Activated T-helper 1 cell treated with anti-CD3 and anti-CD28 coated beads, Interleukin-12 subunit alpha, Interleukin-12 subunit beta, Interleukin-2, Interleukin-4 antibody, amounts not matched to agents 30 ng/mL and 10 ng/mL and 1 ng/mL, durations not matched to agents 14 hours and 24 hours and 36 hours (primary cell): ENCODE data around the gene PTPN3. TPM values are rescaled to one million over a fixed set of nuclear protein-coding genes. Genes with fewer than 3 reads are reported as not detected.

Source experiments
- DNase-seq: peaks from one replicate; pipeline ENCODE4 v3.0.0; 2021; ENCODE audit warnings: low spot score
- H3K27ac Mint-ChIP-seq: one replicate; pipeline ENCODE4 v1.8.0; 2021; ENCODE audit warnings: mild to moderate bottlenecking, mixed read lengths
- H3K27me3 Mint-ChIP-seq: one replicate; pipeline ENCODE4 v1.8.0; 2022; ENCODE audit warnings: mild to moderate bottlenecking, moderate library complexity, mixed read lengths; ENCODE audit not compliant: insufficient read depth
- H3K36me3 Mint-ChIP-seq: one replicate; pipeline ENCODE4 v1.8.0; 2021; ENCODE audit warnings: low read depth, mixed read lengths
- H3K4me1 Mint-ChIP-seq: one replicate; pipeline ENCODE4 v1.8.0; 2021; ENCODE audit warnings: low read depth, mixed read lengths
- H3K4me3 Mint-ChIP-seq: one replicate; pipeline ENCODE4 v1.8.0; 2021; ENCODE audit warnings: mild to moderate bottlenecking, moderate library complexity, mixed read lengths
- H3K9me3 Mint-ChIP-seq: one replicate; pipeline ENCODE4 v1.8.0; 2021; ENCODE audit warnings: mixed read lengths
- intact Hi-C: fragments of 100-400 bp; cut with micrococcal nuclease; formaldehyde crosslinking; loops from one replicate; pipeline ENCODE4 v1.15.1; 2024
- total RNA-seq: library from RNA; stranded (reverse); gene quantifications from 2 replicates; pipeline ENCODE4 v1.2.3, GENCODE V29; 2022

The PTPN3 gene
- total RNA-seq, 1 donor from 2014 or later = 6.6 TPM

DNA sequence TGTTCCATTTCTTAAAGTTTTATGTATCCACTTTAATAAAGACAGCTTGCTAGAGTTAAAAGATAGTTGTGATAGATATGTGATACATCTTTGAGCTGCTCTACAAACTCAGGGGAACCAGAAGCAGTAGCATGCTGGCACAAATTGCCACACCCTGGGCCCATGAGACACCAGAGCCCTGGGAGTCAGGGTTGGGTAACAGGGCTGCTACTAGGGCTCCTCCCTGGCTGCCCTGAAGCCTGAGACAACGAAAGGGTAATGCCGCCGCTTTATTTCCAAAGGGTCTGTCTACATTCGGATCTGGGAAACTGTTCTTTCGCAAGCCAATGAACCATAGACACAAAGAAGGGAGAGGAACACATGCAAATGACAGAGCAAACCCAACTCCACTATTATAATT is 29.2 kb downstream of the PTPN3 start:
- DNase-seq = no peak
- Mint-ChIP-seq H3K36me3 (no peaks in the 10 kb centered on the region), H3K9me3 (no peaks in the 10 kb centered on the region), H3K27ac (no peak overlapping the region), H3K4me1 (peaks cover 56% of the 10 kb centered on the region), H3K27me3 (peaks cover 12% of the 10 kb centered on the region), H3K4me3 (no peak overlapping the region)
- intact Hi-C loops = loop anchor here (1.0 to 5.0 kb wide), 14 partner anchors 8 to 537 kb away; partner anchors contain the start of genes ABITRAM, CTNNAL1, ELP1 and EPB41L4B

DNA sequence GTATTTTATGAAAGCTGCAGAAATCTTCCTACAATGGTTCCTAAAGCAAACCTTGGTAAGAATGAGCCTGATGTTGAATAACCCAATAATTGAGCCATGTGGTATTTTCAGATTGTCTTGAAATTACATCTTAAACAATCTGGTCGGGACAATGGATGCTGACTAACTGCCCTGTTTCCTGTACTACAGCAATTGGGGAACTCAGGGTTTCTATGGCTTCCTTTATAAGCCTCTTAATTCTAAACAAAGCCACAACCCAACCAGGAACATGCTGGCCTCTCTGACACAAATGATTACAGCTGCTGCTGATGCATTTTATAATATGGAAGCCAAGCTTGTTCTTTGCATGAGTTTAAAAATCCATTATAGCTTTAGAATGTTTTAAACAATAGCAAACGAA is 30.2 kb downstream of the PTPN3 start:
- Mint-ChIP-seq H3K27me3 (peaks cover 4% of the 10 kb centered on the region), H3K4me1 (peaks cover 66% of the 10 kb centered on the region), H3K9me3 (no peaks in the 10 kb centered on the region), H3K36me3 (no peaks in the 10 kb centered on the region), H3K4me3 (peak overlapping the region; percentile 5), H3K27ac (peak overlapping the region; percentile 81)
- peak; percentile 22 for DNase-seq
- intact Hi-C loops = loop anchor here (1.0 to 5.0 kb wide), 5 partner anchors 21 to 536 kb away; partner anchors contain the start of genes ABITRAM, CTNNAL1 and ELP1

DNA sequence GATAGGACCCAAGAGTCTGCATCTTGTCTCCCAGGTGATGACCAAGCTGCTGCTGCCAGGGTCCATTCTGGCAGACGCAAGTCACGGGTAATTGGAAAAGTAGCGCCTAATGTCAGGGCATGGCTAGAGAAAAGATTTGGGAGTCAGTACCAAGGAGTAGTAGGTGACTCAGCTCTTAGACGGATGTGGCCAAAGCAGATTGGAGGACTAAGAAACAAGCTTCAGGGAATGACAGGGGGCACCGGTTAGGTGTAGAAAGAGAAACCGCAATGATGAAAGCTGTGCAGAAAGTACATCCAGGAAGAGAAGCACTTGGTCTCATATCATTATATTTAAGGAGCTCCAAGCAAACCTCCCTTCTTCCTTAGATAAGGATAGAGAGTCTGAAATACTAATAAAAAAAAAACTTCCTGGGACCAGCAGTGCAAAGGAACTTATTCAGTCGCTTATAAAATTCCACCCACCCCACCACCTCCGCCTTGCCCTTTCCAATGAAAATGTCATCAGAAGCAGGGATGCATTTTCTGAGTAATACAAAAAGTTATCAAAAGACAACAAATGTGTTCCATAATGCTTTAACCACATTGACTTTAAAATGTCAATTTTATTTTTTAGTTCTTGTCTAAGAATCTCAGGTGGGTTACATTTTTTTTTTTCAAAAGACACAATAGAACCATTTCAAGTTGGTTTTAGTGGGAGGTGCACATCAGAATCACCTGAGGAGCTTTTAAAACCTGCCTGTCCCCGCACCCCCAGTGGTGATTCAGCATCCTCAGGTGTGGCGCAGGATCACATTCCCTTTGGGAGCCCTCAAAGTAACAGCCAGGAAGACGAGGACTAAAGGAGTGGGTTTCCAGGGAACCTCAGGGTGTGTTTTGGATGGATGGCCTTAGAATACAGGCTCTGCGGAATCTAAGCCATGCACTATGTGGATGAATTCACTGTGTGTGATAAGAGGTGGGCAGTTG is 31.2 kb downstream of the PTPN3 start:
- H3K27me3 Mint-ChIP-seq = peaks cover 1% of the 10 kb centered on the region
- intact Hi-C loops = loop anchor here (5.0 kb wide), 3 partner anchors 35 to 535 kb away; partner anchors contain the start of genes ABITRAM and ELP1
- peak overlapping the region; percentile 8 for H3K4me3 Mint-ChIP-seq
- H3K9me3 Mint-ChIP-seq = no peaks in the 10 kb centered on the region
- peaks cover 73% of the 10 kb centered on the region for H3K4me1 Mint-ChIP-seq
- H3K36me3 Mint-ChIP-seq = no peaks in the 10 kb centered on the region
- H3K27ac Mint-ChIP-seq = peak overlapping the region; percentile 81
- no peak for DNase-seq

DNA sequence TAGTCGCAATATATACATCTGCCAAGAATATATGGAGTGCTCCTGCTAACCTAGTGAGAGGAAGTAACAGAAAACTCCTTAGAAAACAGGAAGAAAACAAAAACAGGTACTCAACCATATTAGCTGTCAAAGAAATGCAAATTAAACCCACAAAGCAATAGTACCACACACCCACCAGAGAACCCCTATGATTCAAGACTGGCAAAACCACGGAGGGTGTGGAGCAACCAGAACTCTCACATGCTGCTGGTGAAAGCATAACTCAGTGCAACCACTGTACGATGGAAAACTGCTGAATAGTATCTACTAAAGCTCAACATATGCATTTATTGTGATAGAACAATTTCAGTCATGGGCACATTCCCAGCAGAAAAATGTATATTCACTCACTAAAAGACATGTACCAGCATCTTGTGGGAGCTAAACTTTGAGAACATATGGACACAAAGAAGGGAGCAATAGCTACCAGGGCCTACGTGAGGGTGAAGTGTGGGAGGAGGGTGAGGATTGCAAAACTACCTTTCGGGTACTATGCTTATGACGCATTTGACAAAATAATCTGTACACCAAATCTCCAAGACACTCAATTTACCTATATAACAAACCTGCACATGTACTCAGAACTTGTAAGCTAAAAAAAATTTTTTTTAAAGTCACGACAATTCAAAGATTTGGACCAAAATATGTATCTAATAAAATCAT is 34.0 kb downstream of the PTPN3 start:
- H3K36me3 Mint-ChIP-seq = no peaks in the 10 kb centered on the region
- H3K27ac Mint-ChIP-seq = peak overlapping the region; percentile 88
- peaks cover 71% of the 10 kb centered on the region for H3K4me1 Mint-ChIP-seq
- no peak overlapping the region for H3K4me3 Mint-ChIP-seq
- H3K9me3 Mint-ChIP-seq = no peaks in the 10 kb centered on the region
- peak; percentile 29 for DNase-seq
- peaks cover 1% of the 10 kb centered on the region for H3K27me3 Mint-ChIP-seq
- intact Hi-C loops = loop anchor here (1.0 to 2.0 kb wide), 7 partner anchors 15 to 431 kb away; no protein-coding TSS in a partner anchor

DNA sequence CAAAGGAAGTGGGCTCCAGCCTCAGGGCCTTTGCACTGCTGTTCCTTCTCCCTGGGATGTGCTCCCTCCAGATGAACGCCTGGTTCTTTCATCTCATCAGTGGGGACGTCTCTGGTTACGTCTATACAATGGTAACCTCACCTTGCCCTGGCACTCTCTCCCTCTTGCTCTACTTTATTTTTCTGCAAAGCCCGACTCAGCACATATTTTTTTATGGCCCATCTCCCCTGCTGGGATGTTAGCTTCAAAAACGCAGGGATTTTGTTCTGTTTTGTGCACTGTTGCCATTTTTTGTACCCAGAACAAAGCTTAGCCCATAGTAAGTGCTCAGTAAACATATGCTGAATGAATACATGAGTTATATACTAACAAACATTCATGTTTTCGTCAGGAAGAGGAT is 37.5 kb downstream of the PTPN3 start:
- Mint-ChIP-seq H3K27me3 (peaks cover 6% of the 10 kb centered on the region), H3K4me1 (peaks cover 47% of the 10 kb centered on the region), H3K4me3 (no peak overlapping the region)

DNA sequence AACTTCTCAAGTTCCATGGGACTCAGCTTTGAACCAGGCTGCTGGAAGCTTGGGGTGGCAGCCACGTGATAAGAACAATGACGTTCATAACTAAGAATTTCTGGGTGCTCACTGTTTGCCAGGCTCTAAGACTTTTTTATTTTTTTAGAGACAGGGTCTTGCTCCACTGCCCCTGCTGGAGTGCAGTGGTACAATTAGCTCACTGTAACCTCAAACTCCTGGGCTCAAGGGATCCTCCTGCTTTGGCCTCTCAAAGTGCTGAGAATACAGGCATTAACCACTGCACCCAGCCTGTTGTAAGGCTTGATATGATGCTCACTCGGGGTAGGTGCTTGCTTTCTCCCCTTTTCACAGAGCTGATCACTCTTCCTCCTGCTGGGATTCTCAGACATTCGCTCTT is 38.7 kb downstream of the PTPN3 start:
- Mint-ChIP-seq H3K27me3 (peaks cover 12% of the 10 kb centered on the region), H3K27ac (no peak overlapping the region), H3K4me1 (peaks cover 40% of the 10 kb centered on the region), H3K36me3 (peaks cover 4% of the 10 kb centered on the region), H3K9me3 (no peaks in the 10 kb centered on the region), H3K4me3 (no peak overlapping the region)
- intact Hi-C loops = no loop called here
- no peak for DNase-seq

More for the DNA sequence above, 37.5 kb downstream of the PTPN3 start:
- Mint-ChIP-seq H3K27ac (no peak overlapping the region), H3K9me3 (no peaks in the 10 kb centered on the region), H3K36me3 (peaks cover 4% of the 10 kb centered on the region)
- intact Hi-C loops = no loop called here
- DNase-seq = no peak

DNA sequence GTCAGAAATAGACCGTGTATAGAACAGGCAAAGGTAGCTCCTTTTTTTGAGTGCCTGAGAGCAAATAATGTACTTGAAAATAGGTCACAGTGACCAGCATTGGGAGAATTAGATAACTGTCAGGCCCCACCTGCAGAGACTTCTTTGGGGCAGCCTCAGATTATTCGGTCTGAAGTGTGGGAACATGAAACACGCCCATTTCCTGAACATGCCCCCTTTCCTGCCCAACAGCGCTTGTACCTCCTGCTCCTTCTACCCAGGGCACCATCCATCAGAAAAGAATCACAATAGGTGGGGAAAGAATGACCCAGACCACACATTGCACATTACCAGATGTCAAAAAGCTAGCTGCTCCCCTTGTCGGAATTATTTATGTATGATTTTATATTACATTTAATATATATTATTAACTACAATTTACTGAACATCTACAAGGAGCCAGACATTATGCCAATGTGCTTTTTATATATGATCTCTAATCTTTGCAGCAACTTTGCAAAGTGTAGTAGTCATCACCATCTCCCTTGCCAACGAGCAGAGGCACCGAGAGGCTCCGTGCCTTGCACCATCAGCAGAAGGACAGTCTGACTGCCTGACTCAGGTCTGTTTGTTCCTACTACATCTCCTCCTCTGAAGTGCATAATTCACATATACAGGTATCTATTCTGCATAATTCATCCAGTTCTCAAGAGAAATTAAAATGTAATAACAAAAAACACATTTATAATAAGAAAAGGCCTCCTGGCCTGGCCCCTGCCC is 39.5 kb downstream of the PTPN3 start:
- Mint-ChIP-seq H3K27me3 (peaks cover 12% of the 10 kb centered on the region), H3K27ac (no peak overlapping the region), H3K4me3 (no peak overlapping the region), H3K4me1 (peaks cover 32% of the 10 kb centered on the region), H3K9me3 (no peaks in the 10 kb centered on the region), H3K36me3 (peaks cover 4% of the 10 kb centered on the region)
- no peak for DNase-seq
- intact Hi-C loops = no loop called here

DNA sequence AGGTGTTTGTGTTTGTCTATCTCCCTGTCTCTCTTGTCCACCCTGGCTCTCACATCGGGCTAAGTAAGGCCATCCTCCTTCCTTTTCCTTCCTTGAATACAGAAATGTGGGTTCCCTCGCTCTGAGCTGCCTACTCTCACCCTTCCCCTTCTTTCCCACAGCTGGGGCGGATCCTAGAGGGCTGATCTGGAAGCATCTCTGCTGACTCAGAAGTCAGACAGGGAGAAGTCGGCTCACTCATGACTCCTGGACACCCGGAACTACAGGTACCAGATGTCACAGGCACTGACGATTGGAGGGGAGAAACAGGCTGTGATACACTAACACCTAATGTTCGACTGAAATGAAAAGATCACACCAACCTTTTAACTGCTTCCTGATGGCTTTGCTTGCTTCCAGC is 41.3 kb downstream of the PTPN3 start:
- intact Hi-C loops = no loop called here
- no peak for DNase-seq
- Mint-ChIP-seq H3K27ac (no peak overlapping the region), H3K4me1 (peaks cover 18% of the 10 kb centered on the region), H3K9me3 (no peaks in the 10 kb centered on the region), H3K4me3 (no peak overlapping the region), H3K36me3 (peaks cover 4% of the 10 kb centered on the region), H3K27me3 (peaks cover 10% of the 10 kb centered on the region)

DNA sequence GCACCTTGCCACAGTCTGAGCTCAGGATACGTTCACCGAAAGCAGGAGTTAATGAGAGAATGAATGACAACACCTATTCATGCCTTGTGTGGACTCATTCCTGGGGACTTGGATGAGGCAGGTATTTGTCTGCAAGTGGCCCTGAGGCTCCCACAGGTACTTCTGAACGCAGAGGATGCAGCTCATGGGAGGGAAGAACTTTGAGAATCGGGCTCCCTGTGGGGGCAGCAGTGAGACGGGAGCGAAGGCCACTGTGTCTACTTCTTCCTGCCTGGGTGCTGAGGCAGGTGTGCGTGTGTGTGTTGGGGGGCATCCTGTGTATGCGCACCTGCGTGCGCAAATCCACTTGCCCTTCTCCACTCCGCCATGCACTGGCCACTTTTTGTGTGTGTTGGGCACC is 42.2 kb downstream of the PTPN3 start:
- H3K36me3 Mint-ChIP-seq = peaks cover 4% of the 10 kb centered on the region
- no peaks in the 10 kb centered on the region for H3K9me3 Mint-ChIP-seq
- H3K27me3 Mint-ChIP-seq = peaks cover 13% of the 10 kb centered on the region
- no peak for DNase-seq
- H3K27ac Mint-ChIP-seq = no peak overlapping the region
- H3K4me3 Mint-ChIP-seq = no peak overlapping the region
- peaks cover 24% of the 10 kb centered on the region for H3K4me1 Mint-ChIP-seq
- intact Hi-C loops = no loop called here

DNA sequence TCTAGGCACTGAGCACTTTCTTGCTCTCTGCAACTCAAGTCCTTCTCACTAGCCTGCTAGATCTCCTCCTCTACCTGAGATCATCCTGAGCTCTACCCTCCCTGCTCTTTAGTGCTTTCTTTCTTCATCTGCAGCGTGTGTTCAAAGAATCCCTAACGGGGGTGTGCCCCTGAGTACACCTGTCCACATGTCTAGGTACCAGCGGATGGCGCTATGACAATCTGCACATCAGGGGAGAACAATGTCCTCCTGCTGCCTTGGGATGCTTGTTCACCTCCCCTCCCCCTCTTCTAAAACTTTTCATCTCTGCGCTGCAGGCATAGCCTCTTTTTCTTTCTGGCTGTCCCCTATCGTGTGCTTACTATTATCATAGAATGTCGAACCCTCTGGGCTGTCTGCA is 42.7 kb downstream of the PTPN3 start:
- Mint-ChIP-seq H3K4me3 (no peak overlapping the region), H3K27me3 (peaks cover 13% of the 10 kb centered on the region), H3K9me3 (no peaks in the 10 kb centered on the region), H3K4me1 (peaks cover 24% of the 10 kb centered on the region), H3K27ac (no peak overlapping the region), H3K36me3 (peaks cover 4% of the 10 kb centered on the region)
- intact Hi-C loops = no loop called here
- DNase-seq = no peak

DNA sequence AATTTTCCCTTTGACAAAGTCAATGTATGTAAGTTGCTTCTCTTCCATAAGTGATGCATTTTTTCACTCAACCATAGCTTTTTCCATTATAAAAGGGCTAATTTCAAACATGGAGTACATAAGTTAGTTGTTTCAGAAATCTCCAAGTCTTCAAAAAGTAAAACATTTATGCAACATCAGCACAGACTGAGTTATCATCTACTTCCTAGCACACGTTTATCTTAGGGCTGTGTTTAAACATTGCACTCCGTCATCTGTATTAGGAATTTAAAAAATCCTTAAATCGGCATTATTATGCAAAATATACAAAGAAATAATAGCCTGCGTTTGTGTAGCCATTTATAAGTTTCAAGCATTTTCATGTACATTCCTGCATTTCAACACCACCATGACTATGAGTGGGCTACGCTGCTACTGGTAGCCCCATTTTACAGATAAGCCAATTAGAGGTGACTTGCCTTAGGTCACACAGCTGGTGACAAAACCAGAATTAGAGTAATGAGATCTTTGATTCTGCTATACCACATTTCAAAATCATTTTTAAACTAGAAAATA is 43.4 kb downstream of the PTPN3 start:
- Mint-ChIP-seq H3K27ac (no peak overlapping the region), H3K27me3 (peaks cover 13% of the 10 kb centered on the region), H3K4me1 (peaks cover 19% of the 10 kb centered on the region), H3K9me3 (no peaks in the 10 kb centered on the region), H3K36me3 (peaks cover 5% of the 10 kb centered on the region), H3K4me3 (no peak overlapping the region)
- DNase-seq = no peak
- intact Hi-C loops = no loop called here

DNA sequence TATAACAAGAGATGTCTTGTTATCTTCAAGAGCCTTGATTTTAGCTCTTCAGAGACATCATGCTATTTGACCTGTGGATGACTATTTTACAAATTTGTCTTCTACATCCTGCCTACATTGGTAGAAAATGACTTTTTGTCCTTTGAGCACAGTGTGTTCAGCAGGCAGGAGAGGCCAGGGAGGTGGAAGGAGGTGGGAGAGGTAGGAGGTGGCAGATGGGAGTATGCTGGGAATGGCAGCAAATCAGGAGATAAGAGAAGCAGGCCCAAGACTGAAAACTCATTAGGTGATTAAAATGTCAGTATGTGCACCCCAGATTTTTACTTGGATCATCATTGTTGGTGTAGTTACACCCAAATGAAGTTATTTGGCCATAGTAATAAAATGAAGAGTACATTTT is 44.1 kb downstream of the PTPN3 start:
- Mint-ChIP-seq H3K4me3 (no peak overlapping the region), H3K9me3 (no peaks in the 10 kb centered on the region), H3K36me3 (peaks cover 5% of the 10 kb centered on the region), H3K27ac (no peak overlapping the region), H3K27me3 (peaks cover 13% of the 10 kb centered on the region), H3K4me1 (peaks cover 17% of the 10 kb centered on the region)
- DNase-seq = no peak
- intact Hi-C loops = no loop called here
